Umbilical cord (tissue), 2 donors: Measurements from ENCODE around the gene TMEM259. TPM values are rescaled to one million over a fixed set of nuclear protein-coding genes. Genes with fewer than 3 reads are reported as not detected.

ENCODE experiments used
- DNase-seq: peaks from one replicate; pipeline ENCODE4 v3.0.0-alpha.2; 2015; ENCODE audit warnings: low spot score
- total RNA-seq: library from RNA; depleted of rRNA; stranded (reverse); fragments of >200 nt; gene quantifications from one replicate; pipeline ENCODE4 v1.2.3, GENCODE V29; 2014; ENCODE audit warnings: low replicate concordance; ENCODE audit not compliant: insufficient read depth

Gene TMEM259
- total RNA-seq, 1 donor from 2014 or later, result 54.4 TPM

GRCh38 chr19:989381-990081, 31.4 kb downstream of the TMEM259 start:
- no peak for DNase-seq

GRCh38 chr19:988510-988909, 32.4 kb downstream of the TMEM259 start:
- DNase-seq, result no peak

GRCh38 chr19:988081-988480, 32.8 kb downstream of the TMEM259 start:
- no peak for DNase-seq

GRCh38 chr19:986083-986482, 34.8 kb downstream of the TMEM259 start:
- no peak for DNase-seq

- DNase-seq, result peak; percentile 95
Measured at GRCh38 chr19:984165-984967, 36.6 kb downstream of the TMEM259 start, which contains the start of gene WDR18. Gene WDR18, plus strand, starts transcription at chr19:984345. Its CDS starts 9 bp downstream, at chr19:984354.

- peak; percentile 70 for DNase-seq
Measured at GRCh38 chr19:982567-983170, 38.3 kb downstream of the TMEM259 start.

- no peak for DNase-seq
Measured at GRCh38 chr19:980133-980998, 40.6 kb downstream of the TMEM259 start.

- DNase-seq, result no peak
Measured at GRCh38 chr19:979318-979741, 41.6 kb downstream of the TMEM259 start.

GRCh38 chr19:977058-977464, 43.9 kb downstream of the TMEM259 start:
- DNase-seq, result no peak

- DNase-seq, result no peak
Measured at GRCh38 chr19:976476-976875, 44.4 kb downstream of the TMEM259 start.

GRCh38 chr19:974564-975257, 46.2 kb downstream of the TMEM259 start:
- DNase-seq, result no peak

GRCh38 chr19:973726-974563, 47.0 kb downstream of the TMEM259 start:
- DNase-seq, result no peak

- no peak for DNase-seq
Measured at GRCh38 chr19:972281-972680, 48.6 kb downstream of the TMEM259 start.

- no peak for DNase-seq
Measured at GRCh38 chr19:971795-972194, 49.1 kb downstream of the TMEM259 start.

- DNase-seq, result no peak
Measured at GRCh38 chr19:970695-971094, 50.2 kb downstream of the TMEM259 start.

- no peak for DNase-seq
Measured at GRCh38 chr19:966485-967088, 54.3 kb downstream of the TMEM259 start.

GRCh38 chr19:964761-965694, 55.9 kb downstream of the TMEM259 start:
- DNase-seq, result no peak

GRCh38 chr19:964116-964520, 56.8 kb downstream of the TMEM259 start:
- DNase-seq, result no peak
